ENCODE measurements around the gene GPATCH4.

GPATCH4 gene

DNA sequence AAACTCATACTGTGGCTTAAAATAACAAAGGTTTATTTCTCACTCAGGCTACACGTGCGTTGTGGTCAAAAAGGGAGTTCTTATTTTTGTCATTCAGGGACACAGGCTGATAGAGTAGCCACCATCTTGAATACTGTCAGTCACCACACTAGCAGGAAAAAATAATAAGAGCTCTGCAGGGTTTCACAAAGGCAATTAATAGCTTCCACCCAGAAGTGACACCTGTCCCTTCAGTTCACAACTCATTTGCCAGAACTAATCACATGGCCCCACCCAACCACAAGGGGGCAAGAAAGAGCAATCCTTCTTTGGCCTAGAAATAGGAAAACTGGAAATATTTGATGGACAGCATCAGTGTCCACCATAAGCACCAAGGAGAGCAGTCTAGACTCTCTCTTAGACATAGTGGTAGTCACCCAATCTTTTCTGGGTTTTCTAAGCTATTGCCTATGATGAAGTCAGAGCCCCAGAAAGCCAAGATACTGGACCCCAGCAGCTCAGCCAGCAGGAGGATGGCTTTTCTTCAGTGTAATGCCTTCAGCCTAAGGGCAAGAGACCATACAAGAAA, 26.1 kb upstream of the GPATCH4 start:
- TF ChIP-seq, protein P1, sequence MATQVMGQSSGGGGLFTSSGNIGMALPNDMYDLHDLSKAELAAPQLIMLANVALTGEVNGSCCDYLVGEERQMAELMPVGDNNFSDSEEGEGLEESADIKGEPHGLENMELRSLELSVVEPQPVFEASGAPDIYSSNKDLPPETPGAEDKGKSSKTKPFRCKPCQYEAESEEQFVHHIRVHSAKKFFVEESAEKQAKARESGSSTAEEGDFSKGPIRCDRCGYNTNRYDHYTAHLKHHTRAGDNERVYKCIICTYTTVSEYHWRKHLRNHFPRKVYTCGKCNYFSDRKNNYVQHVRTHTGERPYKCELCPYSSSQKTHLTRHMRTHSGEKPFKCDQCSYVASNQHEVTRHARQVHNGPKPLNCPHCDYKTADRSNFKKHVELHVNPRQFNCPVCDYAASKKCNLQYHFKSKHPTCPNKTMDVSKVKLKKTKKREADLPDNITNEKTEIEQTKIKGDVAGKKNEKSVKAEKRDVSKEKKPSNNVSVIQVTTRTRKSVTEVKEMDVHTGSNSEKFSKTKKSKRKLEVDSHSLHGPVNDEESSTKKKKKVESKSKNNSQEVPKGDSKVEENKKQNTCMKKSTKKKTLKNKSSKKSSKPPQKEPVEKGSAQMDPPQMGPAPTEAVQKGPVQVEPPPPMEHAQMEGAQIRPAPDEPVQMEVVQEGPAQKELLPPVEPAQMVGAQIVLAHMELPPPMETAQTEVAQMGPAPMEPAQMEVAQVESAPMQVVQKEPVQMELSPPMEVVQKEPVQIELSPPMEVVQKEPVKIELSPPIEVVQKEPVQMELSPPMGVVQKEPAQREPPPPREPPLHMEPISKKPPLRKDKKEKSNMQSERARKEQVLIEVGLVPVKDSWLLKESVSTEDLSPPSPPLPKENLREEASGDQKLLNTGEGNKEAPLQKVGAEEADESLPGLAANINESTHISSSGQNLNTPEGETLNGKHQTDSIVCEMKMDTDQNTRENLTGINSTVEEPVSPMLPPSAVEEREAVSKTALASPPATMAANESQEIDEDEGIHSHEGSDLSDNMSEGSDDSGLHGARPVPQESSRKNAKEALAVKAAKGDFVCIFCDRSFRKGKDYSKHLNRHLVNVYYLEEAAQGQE (IDR thresholded peaks at IDR 0.05; ENCODE audit: insufficient read depth in 1 of 2, low read depth in 2 of 2, low read length in 2 of 2): peak; percentile 64 to 91; a peak in 3 of 4 replicates
- TF ChIP-seq FOXP2 (optimal IDR thresholded peaks at IDR 0.05; ENCODE audit: borderline replicate concordance, extremely low read depth, extremely low read length, insufficient read depth): no peak
- TF ChIP-seq SIN3A (IDR thresholded peaks at IDR 0.05; ENCODE audit: borderline replicate concordance, insufficient read depth, low read length): no peak

DNA sequence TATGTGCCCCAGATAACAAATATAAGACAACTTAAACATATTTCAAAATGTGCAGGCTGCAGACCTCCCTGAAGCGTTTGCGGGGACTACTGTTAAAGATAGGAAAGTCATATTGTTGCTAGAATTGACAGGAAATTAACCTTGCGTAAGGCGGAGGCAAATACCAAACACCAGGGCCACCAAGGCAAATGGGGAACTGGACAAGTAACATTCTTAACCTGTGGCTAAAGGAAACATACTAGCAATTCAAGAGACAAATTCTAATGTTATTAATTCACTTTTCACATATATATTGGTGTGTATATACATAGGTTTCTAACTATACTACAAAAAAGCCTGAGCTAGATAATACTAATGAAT, 24.8 kb upstream of the GPATCH4 start:
- TF ChIP-seq FOXP2 (optimal IDR thresholded peaks at IDR 0.05; ENCODE audit: borderline replicate concordance, extremely low read depth, extremely low read length, insufficient read depth) (no peak), TAF1 (IDR thresholded peaks at IDR 0.05; ENCODE audit: borderline replicate concordance, insufficient read depth, low read length) (no peak), SIN3A (IDR thresholded peaks at IDR 0.05; ENCODE audit: borderline replicate concordance, insufficient read depth, low read length) (no peak), POLR2AphosphoS5 (IDR thresholded peaks at IDR 0.05; ENCODE audit: low read depth, low read length) (no peak)
- TF ChIP-seq, protein P1 (IDR thresholded peaks at IDR 0.05; ENCODE audit: insufficient read depth in 1 of 2, low read depth in 2 of 2, low read length in 2 of 2): no peak

DNA sequence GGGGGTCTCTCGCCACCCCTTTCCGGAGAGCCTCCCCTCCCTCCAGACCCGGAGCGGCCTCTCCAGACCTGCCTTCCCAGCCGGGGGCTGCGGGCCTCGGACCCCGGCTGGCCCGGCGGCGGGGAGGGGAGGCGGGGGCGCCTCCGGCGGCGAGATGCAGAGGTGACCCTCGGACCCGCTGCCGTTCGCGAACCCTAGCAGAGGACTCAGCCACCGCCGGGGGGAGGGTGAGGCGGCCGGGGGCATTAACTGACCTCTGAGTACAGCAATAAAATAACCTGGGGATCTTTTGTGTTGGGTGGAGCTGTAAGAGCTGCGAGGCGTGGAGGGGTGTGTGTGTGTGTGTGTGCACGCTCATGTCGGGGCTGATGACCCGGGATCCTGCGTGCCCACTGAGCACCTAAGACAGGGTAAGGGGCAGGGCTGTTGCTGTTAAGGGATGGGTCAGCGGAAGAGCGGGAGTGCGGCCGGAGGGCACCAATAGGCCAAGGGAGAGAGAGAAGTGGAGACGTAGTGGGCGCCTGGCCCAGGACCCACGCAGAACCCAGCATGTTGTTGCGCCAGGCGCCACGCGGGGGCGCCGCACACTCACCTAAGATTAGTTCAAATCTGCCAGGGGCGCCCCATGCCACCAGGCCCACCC, 24.3 kb upstream of the GPATCH4 start:
- TF ChIP-seq POLR2AphosphoS5 (IDR thresholded peaks at IDR 0.05; ENCODE audit: low read depth, low read length) (no peak), TAF1 (IDR thresholded peaks at IDR 0.05; ENCODE audit: borderline replicate concordance, insufficient read depth, low read length) (no peak), SIN3A (IDR thresholded peaks at IDR 0.05; ENCODE audit: borderline replicate concordance, insufficient read depth, low read length) (no peak), FOXP2 (optimal IDR thresholded peaks at IDR 0.05; ENCODE audit: borderline replicate concordance, extremely low read depth, extremely low read length, insufficient read depth) (no peak)
- TF ChIP-seq, protein P1 (IDR thresholded peaks at IDR 0.05; ENCODE audit: insufficient read depth in 1 of 2, low read depth in 2 of 2, low read length in 2 of 2): no peak

DNA sequence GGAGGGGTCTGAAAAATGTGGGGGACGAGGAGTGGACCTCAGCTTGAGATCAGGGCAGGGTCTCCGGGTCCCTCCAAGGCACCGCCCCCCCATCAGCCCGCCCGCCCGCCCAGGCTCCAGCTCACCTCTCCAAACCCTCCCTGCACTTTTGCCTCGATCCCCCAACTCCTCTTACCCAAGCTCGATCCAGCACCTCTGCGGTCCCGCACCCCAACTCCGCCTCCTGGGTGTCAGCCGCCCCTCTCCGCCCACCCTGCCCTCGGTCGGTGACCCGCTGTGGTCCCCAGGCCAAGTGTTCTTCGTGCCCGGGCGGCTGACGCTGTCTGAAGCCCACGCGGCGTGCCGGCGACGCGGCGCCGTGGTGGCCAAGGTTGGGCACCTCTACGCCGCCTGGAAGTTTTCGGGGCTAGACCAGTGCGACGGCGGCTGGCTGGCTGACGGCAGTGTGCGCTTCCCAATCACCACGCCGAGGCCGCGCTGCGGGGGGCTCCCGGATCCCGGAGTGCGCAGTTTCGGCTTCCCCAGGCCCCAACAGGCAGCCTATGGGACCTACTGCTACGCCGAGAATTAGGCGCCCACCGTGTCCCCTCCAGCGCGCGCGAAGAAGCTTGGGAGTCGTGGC, 23.6 kb upstream of the GPATCH4 start:
- TF ChIP-seq FOXP2 (optimal IDR thresholded peaks at IDR 0.05; ENCODE audit: borderline replicate concordance, extremely low read depth, extremely low read length, insufficient read depth) (no peak), TAF1 (IDR thresholded peaks at IDR 0.05; ENCODE audit: borderline replicate concordance, insufficient read depth, low read length) (no peak), POLR2AphosphoS5 (IDR thresholded peaks at IDR 0.05; ENCODE audit: low read depth, low read length) (no peak)

DNA sequence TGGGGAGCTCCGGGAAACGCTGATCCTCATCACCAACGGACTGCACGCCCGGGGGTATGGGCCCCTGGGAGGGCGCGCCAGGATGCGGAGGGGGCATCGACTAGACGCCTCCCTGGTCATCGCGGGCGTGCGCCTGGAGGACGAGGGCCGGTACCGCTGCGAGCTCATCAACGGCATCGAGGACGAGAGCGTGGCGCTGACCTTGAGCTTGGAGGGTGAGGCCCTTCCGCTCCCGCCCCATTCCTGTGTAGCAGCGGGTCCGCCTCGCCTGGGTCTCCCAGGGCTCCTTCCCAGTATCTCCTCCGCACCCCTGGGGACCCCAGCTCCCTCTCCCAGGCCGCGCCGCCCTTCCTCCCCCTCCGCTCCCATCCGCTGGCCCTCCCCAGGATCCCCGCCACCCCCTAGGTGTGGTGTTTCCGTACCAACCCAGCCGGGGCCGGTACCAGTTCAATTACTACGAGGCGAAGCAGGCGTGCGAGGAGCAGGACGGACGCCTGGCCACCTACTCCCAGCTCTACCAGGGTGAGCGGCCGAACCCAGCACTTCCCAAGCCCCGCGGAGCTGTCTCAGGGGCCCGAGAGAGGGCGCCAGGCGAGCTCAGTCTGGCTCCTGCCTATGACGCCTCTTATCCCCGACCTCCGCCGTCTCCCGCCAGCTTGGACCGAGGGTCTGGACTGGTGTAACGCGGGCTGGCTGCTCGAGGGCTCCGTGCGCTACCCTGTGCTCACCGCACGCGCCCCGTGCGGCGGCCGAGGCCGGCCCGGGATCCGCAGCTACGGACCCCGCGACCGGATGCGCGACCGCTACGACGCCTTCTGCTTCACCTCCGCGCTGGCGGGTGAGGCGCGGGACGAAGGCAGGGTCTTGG, 22.9 kb upstream of the GPATCH4 start:
- TF ChIP-seq SIN3A (IDR thresholded peaks at IDR 0.05; ENCODE audit: borderline replicate concordance, insufficient read depth, low read length) (no peak), TAF1 (IDR thresholded peaks at IDR 0.05; ENCODE audit: borderline replicate concordance, insufficient read depth, low read length) (no peak), FOXP2 (optimal IDR thresholded peaks at IDR 0.05; ENCODE audit: borderline replicate concordance, extremely low read depth, extremely low read length, insufficient read depth) (no peak), POLR2AphosphoS5 (IDR thresholded peaks at IDR 0.05; ENCODE audit: low read depth, low read length) (no peak)
- TF ChIP-seq, protein P1 (IDR thresholded peaks at IDR 0.05; ENCODE audit: insufficient read depth in 1 of 2, low read depth in 2 of 2, low read length in 2 of 2): no peak
